SIG-M5 treated with dmso at 0.1 percent for 504 hours (cell line): ENCODE data around the gene RTL5.
A peak's percentile ranks its signal among the peaks of the same experiment; 100 is the strongest.

ENCODE experiments used
- DNase-seq: peaks from one replicate; lab custom pipeline; 2025; ENCODE audit not compliant: unreplicated experiment; lab: John Stamatoyannopoulos, UW

The RTL5 gene

DNA sequence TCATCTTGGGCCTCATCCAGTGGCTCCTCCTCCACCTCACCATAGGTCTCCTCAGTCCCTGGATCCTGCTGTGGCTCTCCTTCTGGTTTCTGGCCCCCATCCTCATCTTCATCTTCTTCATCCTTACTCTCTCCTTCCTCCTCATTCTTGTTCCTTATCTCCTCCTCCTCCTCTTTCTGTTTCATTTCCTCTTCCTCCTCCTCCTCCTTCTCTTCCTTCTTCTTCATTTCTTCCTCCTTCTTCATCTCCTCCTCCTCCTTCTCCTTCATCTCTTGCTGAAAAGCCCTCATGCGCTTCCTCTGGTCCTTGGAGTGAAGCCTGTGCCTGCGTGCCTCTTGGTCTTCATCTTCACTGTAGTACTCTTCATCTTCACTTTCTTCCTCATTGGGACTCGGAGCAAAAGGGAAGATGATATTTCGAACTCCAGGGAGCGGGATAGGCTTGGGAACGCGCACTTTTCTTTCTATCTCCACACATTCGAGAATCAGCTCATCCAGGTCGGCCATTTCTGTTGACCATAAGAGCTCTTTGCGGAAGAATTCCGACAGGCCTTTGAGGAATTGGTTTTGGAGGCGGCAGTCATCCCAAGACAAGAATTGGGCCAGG lies 1.5 kb downstream of the RTL5 start:
- no peak for DNase-seq

DNA sequence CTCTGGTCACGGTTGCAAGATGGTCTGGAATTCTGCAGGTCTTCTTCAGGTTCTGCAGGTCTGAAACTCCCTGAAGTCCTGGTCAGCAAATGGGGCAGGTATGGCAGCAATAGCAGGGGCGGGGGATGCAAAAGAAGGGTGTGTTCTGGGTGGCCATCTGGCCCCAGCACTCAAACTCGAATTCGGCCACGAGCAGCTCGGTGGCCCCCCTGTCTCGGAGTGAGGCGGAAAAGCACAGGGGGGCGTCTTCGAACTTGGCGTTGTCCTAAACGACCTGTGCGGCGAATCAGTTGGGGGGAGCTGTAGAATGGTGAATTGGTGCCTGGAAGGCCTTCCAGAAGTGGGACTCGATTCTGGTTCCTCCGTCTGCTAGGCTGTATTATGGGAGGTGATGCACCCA lies 2.1 kb downstream of the RTL5 start:
- DNase-seq: no peak

DNA sequence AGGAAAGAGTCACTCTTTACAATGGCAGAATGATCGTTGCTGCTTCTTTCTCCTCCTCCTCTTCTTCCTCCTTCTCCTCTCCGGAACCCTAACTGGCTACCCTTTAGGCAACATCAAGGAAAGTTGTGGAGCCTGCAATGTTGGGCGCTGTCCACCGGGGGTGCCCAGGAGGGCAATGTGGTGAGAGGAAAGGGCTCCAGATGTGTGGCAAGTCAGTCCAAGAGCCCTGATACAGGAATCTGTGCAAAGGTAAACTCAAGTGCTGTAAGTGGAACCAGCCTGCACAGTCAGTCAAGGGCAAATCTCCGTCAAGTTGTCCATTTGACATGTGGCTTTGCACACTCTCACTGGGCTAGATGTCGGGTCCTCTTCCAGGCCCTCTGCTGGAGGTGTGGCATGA lies 2.8 kb downstream of the RTL5 start:
- DNase-seq: peak; percentile 4

DNA sequence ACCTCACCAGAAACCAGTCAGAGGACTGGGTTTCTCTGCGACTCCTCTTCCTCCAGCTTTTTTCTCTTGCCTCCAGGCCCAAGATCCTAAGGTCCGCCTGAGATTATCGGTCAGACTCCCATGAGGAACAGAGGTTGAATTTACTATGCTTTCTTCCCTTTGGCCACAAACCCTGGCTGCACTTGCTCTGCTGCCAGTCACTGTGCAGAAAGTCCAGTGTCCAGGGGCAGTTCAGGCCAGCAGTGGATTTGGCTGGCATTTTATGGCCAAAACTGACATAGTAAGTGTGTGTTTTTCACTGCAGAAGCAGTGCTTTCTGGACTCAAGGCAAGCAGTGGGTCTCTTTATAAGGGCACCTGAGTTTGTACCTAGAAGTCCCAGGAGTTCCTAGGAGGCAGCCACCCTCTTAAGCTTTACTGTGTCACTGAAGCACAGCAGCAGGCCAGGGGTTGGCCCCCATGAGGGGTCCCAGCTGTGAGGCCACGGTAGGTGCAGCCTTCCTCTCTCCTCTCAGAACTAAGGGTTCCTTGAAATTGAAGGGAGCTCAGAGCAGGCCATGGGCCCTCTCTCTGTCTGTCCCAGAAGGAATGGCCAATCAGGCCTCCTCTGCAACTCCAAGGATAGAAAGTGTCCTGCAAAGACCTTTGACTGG lies 3.4 kb downstream of the RTL5 start:
- no peak for DNase-seq

DNA sequence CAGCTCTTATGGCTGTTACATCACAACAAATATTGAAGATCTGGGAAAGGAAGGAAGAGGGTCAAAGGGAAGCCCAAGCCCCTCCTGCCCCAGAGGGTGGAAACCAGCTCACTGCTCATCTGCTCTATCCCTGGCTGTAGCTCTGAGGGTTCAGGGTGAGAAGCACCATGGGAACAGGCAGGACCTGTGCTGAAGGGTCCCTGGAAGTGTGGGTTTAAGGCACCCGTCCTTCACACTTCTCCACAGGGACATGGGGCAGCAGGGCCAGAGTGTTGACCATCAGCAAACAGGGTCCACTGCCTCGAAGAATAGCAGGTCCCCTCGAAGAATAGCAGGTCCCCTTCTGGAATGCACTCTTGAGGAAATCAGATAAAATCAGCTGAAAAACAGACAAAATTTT lies 4.4 kb downstream of the RTL5 start:
- DNase-seq: no peak

DNA sequence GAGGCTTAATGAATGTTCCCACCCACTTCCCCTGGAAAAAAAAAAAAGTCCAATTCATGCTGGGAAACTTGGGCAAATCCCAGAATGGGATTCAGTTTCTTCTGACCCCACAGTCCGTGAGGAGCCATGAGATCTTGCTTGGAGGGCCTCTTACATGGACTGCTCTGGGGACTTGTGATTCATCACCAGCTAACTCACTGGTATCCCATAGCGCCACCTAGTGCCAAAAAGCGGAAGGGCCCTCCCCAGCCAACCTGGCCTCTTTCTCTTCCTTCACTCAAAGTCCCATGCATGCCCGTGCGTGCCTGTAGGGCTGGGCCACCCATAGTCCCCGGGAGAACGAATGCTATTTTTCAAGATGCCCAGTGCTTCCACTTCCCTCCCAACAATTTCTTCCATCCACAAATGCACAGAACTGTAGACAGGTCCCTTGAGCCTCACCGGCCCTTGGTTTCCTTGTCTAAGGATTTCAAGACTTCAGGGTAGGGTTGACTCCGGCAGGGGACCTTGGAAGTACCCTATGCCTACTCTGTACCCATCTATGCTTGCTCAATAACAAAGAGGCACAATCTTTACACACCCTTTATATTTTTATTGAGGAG lies 5.1 kb downstream of the RTL5 start:
- DNase-seq: peak; percentile 61

DNA sequence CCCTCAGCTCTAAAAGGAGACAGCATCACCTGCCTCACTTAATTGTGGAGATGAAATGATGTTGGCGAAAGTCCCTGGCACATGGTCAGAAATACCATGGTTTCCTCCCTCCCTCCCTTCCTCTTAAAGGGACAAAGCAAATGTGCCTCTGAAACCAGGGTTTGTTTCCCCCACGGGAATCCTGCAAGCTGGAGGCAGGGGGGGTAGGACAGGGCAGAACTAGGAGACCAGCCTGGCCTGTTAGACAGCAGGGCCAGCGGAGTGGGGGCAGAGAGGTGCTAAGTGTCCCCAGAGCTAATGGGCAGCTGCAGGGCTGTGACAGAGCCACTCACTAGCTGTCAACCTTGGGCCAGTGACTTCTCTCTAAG lies 5.7 kb downstream of the RTL5 start:
- no peak for DNase-seq

DNA sequence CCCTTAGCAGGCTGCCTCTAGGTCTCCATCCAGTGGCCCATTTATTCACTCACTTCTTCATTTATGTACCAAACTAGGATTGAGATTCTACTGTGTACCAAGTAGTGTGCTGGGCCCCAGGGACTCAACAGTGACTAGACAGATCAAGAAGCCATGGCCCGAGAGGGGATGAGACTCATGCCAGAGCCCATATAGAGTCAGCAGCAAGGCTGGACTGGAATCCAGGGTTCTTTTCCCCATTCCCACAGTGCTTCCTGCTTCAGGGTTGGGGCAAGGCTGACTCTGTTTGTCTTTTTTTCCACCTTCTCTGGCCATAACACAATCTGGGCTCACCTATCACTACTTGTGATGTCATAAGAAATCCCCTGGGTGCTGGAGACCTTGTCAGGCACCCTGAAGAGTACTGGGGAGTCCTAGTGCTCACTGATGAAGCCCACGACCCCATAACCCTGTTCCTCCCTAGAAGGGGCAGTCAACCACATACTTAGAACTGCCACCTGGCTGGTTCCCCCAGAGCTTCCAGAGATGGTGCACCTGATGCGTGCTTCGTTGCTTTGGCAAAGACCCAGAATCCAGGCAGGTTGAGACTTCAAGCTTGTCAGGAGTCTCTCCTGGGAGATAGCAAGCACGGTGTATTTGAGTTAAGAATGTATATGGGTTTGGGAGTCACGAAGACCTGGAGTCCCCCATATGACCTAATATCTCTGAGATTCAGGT lies 6.2 kb downstream of the RTL5 start:
- peak; percentile 3 for DNase-seq

DNA sequence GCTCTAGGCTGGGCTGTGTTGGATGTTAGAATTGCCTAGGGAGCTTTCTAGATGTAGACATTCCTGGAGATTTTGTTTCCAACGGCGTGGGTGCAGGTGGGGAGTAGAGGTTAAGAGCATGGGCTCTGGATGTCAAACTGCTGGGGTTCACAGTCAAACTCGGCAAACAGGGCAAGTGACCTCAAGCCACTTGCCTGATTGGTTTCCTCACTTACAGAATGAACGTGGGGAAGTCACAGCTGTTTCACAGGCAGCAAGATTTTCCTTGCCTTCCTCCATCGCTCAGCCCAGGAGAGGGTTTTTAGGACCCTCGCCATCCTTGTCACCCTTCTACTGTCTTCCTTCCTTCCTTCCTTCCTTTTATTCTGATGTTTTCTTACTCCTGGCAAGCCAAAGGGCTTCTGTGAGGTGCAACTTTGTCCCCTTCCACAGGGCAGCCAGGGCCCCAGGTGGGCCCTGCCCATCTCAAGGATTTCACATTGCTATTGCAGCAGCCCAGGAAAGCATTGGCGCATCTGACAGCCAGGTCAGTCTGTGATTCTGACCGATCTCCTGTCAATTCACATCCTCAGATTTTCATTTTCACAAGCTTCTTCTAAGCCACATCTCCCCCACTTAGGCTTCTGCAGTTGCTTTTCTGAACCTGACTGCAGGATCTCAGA lies 7.0 kb downstream of the RTL5 start:
- peak; percentile 7 for DNase-seq

DNA sequence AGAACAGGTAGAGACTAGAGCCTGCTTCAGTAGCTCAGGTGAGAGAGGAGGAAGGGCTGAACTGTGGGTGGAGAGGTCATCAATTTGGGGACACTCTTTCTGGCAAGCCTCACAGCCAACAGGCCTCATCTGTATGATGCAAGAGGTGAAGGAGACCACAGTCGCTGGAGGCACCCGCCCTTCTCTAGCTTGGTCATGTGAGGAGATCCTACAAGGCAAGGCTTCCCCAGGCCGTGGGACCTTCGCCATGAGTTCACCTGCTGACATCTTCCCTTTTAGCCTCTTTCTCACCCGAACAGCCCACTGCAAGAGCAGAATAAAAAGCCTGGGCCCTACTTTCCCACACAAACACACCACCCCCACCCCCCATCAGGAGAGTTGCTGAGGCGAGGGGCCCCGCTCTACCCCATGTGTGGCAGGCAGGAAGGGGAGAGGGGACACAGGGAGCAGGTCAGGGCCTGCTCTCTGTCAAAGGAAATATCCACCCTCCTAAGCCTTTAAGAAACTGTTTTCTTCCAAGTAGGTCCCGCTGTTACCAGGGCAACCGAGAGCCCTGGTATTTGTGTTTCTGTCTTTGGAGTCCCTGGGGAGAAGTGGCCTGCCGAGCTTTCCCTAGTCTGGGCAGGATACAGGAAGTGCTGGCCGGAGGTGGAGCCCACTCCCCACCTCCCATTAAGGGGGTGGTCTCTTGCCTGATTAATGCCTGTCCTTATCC lies 8.1 kb downstream of the RTL5 start:
- DNase-seq: no peak

DNA sequence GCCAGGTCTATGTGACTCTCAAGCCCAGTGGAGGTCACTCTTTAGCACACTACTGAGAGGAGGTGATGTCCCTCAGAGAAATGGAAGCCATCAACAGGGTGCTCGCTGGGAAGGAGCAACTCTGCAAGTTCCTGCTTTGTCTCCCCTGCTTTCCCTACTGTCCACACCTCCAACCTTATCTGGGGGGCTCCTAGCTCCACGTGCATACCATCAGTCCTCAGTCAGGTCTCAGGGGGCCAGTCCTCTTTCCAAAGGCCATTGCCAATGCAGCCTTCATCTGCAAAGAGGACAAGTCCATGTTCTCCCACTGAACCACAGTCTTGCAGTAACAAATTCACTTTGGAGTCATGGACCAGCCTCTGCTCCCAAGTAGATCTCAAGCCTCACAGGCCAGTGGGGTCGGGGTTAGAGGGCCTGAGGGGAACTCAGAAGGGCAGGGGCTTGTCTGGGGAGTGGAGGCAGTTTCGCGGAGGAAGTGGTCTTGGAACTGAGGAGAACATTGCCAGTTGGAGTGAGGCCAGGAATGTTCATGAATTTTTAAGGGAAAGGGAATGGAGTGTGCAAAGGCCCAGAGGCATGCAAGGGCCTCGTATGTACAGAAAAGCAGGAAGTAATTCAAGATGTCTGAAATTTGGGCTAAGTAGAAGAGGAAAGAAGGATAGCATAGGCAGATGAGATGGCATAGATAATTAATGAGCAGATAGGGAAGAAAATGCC lies 8.9 kb downstream of the RTL5 start:
- DNase-seq: no peak

DNA sequence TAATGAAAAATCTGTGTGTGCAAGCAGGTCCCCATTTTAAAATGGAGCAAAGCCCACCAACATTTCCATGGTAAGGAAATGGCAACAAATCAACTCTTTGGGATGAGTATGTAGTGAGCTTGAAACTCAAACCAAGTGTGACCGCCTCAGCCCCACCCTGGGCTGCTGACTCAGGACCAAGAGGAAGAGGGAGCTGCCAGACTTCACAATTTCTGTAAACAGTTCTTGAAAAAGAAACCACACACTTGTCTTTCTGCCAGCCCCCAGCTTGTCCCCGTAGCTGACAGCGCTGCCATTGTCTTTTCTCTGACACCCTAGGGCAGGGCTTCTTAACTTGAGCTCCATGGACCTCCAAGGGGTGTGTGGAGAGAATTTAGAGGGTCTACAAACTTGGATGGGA lies 10.3 kb downstream of the RTL5 start:
- DNase-seq: peak; percentile 36

DNA sequence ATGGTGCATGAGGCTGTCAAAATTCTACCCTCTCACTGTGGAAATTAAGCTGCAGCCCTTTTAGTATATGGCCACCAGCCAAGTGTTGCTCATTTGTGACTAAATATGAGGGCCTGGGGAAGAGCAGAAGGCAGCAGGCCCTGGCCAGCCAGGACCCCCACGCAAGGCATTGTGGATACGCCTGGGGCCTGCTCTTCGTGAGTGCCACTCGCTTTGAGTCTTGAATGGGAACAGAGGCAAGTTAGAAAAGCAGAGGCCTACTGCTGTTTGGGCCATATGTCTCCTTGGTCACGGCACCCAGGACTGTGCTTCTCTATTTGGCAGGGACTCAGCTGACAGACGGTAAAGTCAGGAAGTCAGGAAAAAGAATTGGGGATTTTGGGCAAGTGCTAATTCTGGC lies 10.9 kb downstream of the RTL5 start:
- DNase-seq: no peak

DNA sequence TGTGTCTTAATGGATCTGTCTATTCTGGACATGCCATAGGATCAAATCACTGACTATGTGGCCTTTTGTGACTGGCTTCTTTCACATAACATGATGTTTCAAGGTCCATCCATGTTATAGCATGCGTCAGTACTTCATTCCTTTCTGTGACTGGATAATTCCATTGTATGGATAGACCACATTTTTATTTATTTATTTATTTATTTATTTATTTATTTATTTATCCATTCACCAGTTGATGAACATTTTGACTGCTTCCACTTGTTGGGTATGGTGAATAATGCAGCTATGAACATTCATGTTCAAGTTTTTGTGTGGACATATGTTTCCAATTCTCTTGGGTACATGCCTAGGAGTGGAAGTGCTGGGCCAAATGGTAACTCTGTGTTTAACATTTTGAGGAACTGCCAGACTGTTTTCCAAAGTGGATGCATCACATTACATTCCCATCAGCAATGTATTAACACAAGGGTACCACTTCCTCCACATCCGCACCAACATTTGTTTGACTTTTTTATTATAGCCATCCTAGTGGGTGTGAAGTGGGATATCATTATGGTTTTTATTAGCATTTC lies 14.0 kb downstream of the RTL5 start:
- no peak for DNase-seq

DNA sequence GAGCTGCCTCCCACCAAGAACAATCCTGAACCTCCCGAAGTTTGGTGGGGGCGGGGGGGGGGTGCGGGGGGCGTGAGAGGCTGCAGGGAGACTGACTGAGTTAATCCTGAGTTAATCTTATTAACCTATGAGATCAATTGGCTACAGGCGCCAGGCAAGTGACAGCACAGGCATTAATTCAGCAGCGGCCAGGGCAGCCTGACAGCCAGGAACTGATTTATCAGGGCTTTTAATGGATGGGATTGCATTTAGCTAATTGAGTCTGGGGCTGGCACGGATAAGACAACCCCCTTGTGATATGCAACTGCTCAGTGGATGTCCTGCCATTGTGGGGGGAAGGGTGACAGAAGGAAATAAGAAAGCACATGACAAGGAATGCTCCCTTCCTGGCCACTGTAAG lies 16.3 kb downstream of the RTL5 start:
- no peak for DNase-seq

DNA sequence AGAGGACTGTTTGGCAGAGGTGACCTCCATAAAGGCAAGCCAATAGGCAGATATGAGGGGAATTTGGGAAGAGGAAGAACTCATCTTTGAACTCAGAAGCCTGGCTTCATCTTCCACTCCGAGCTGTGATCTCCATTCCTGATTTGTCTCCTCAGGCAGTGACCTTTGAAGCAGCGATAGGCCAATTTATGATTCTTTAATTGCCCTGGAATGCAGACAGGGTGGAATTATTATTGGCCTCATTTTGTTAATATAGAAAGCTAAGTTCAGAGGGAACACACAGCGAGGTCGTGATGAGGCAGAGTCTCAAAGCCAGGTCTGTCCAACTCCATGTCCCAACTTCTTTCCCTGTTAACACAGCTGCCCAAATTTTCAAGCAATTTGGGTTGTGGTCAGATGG lies 16.9 kb downstream of the RTL5 start:
- DNase-seq: no peak

DNA sequence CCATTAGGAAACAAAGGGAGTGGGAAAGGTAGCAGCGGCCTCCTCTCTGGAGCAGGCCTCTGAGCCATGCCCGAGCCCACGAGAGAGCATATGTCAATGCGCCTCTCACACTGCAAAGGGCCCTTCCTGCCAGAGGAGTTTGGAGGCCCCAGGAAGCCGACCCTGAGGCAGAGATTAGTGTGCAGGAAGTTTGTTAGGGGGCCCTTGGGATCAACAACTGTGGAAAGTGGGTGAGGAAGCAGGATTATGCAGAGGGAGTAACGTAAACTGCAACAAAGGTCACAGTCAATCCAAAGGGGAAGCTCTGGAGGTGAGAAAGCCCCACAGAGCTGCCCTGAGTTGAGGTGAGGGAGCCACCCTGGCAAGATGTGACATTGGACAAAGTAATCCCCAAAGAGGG lies 17.4 kb downstream of the RTL5 start:
- no peak for DNase-seq

DNA sequence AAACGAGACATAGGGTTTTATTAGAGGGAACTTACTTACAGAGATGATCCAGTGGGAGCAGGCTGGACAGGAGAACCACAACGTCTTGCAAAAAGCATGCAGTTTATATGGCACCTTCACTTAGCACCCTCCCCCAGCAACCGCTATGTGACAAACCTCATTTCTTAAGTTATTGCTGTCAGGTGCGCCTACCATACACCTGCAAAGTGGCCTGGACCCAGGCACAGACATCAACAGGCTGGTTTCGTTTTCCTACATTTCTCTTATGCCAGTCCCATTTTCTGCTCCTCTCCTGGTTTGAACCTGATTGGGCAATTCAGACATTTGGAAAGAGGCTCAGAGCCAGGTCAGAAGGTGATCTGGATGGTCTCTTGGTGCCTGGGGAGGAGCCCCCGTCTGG lies 18.3 kb downstream of the RTL5 start:
- no peak for DNase-seq

DNA sequence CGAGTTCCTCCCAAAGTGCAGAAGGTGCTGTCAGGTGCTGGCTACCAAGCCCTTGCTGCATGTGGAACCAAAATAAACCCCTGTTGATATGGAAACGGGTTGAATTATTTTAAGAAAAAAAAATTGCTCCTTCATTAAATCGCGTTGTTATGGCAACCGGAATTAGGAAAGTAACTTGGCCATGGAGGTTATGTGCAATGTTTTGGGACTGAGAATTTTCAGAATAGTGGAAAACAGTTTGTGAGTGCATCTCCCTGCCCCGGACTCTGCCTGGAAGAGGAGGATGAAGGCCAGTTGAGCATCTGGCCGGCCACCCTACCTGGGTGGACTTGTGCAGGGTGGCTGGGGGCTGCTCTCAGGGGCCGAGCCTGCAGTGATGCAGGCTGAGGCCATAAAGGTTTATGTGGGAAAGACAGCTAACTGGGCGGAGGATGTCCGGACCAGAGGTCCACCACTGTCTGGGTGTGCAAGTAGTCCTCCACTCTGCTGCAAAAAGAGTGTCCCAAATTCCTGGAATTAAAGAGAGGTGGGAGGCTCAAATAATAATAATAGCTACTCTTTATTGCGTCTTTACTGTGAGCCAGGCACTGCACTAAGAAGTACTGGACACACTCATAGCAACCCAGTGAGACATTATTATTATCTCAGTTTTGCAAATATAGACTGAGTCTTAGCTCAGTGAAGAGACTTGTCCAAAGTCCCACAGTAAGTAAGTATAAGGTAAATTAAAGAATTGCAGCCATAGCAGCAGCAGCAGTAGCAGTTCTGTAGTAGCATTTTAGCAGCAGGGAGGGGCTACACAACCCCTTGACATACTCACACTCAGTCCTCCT lies 20.6 kb downstream of the RTL5 start:
- no peak for DNase-seq
